Parathyroid adenoma (tissue), 2 donors: Measurements from ENCODE around the gene PMPCA.

ENCODE experiments used
- H2AFZ ChIP-seq: fragments of 300-600 bp; sonication (generic); one replicate; pipeline ENCODE4 v1.7.0; 2017; ENCODE audit warnings: antibody characterized with exemption, mild to moderate bottlenecking
- H3K27ac ChIP-seq: fragments of 300-600 bp; sonication (generic); one replicate; pipeline ENCODE4 v1.7.0; 2017
- H3K27me3 ChIP-seq: fragments of 300-600 bp; sonication (generic); one replicate; pipeline ENCODE4 v1.7.0; 2017; ENCODE audit warnings: low read length; ENCODE audit not compliant: control insufficient read depth, insufficient read depth
- H3K36me3 ChIP-seq: fragments of 300-600 bp; sonication (generic); one replicate; pipeline ENCODE4 v1.7.0; 2017; ENCODE audit warnings: low read length; ENCODE audit not compliant: control insufficient read depth, insufficient read depth
- H3K4me1 ChIP-seq: fragments of 300-600 bp; sonication (generic); one replicate; pipeline ENCODE4 v1.7.0; 2017; ENCODE audit warnings: control low read depth
- H3K4me2 ChIP-seq: fragments of 300-600 bp; sonication (generic); one replicate; pipeline ENCODE4 v1.7.0; 2017; ENCODE audit warnings: low read length
- H3K4me3 ChIP-seq: fragments of 300-600 bp; sonication (generic); one replicate; pipeline ENCODE4 v1.7.0; 2017; ENCODE audit warnings: low read depth, low read length
- H3K79me2 ChIP-seq: fragments of 300-600 bp; sonication (generic); one replicate; pipeline ENCODE4 v1.7.0; 2017; ENCODE audit warnings: control low read depth
- H3K9ac ChIP-seq: fragments of 300-600 bp; sonication (generic); one replicate; pipeline ENCODE4 v1.7.0; 2017; ENCODE audit warnings: mild to moderate bottlenecking
- H3K9me3 ChIP-seq: fragments of 300-600 bp; sonication (generic); one replicate; pipeline ENCODE4 v1.7.0; 2017; ENCODE audit warnings: low read length; ENCODE audit not compliant: control insufficient read depth
- CTCF ChIP-seq: fragments of 300-600 bp; sonication (generic); IDR thresholded peaks from one replicate; pipeline ENCODE4 v1.7.0; 2017; ENCODE audit warnings: antibody characterized with exemption, mild to moderate bottlenecking
- donor health status: primary hyperparathyroidism.

The PMPCA gene

GRCh38 chr9:136410500-136411287 is at the start of gene PMPCA, which contains the start of gene ENTR1:
PMPCA (plus strand) TSS chr9:136410658; CDS start chr9:136410669, 11 bp downstream.
ENTR1 (minus strand) TSS chr9:136410614; CDS start chr9:136410397, 217 bp downstream.
- H3K27ac ChIP-seq, result peak within 1 kb of the TSS; percentile 61
- H3K4me3 ChIP-seq, result peak within 1 kb of the TSS; percentile 84
- no peak for TF ChIP-seq CTCF
- no peaks in the 10 kb centered on the region for H3K27me3 ChIP-seq
- peak within 1 kb of the TSS; percentile 70 for H2AFZ ChIP-seq
- peak within 1 kb of the TSS; percentile 95 for H3K4me2 ChIP-seq
- no peak within 1 kb of the TSS for H3K9ac ChIP-seq
- peaks cover 15% of the 10 kb centered on the region for H3K79me2 ChIP-seq
- H3K4me1 ChIP-seq, result no peaks in the 10 kb centered on the region
- H3K36me3 ChIP-seq, result no peaks in the 10 kb centered on the region
- no peaks in the 10 kb centered on the region for H3K9me3 ChIP-seq

- H3K4me3 ChIP-seq, result no peak overlapping the region
- no peaks in the 10 kb centered on the region for H3K79me2 ChIP-seq
- no peak for TF ChIP-seq CTCF
- H3K27me3 ChIP-seq, result no peaks in the 10 kb centered on the region
- H2AFZ ChIP-seq, result no peak overlapping the region
- H3K4me1 ChIP-seq, result peaks cover 3% of the 10 kb centered on the region
- no peak overlapping the region for H3K4me2 ChIP-seq
- no peaks in the 10 kb centered on the region for H3K36me3 ChIP-seq
- H3K27ac ChIP-seq, result no peak overlapping the region
- H3K9me3 ChIP-seq, result no peaks in the 10 kb centered on the region
- H3K9ac ChIP-seq, result no peak overlapping the region
These were observed 49.3 kb upstream of the PMPCA start for GRCh38 chr9:136361047-136361753.

GRCh38 chr9:136361754-136362449 is 48.6 kb upstream of the PMPCA start:
- Histone ChIP-seq H3K4me1 (peaks cover 3% of the 10 kb centered on the region), H3K4me2 (no peak overlapping the region), H3K27ac (no peak overlapping the region)

GRCh38 chr9:136362450-136362784 is 48.0 kb upstream of the PMPCA start:
- Histone ChIP-seq H2AFZ (no peak overlapping the region), H3K9me3 (no peaks in the 10 kb centered on the region), H3K36me3 (no peaks in the 10 kb centered on the region), H3K27ac (no peak overlapping the region), H3K4me2 (no peak overlapping the region), H3K9ac (no peak overlapping the region), H3K4me1 (peaks cover 3% of the 10 kb centered on the region), H3K4me3 (peak overlapping the region; percentile 31), H3K27me3 (no peaks in the 10 kb centered on the region), H3K79me2 (no peaks in the 10 kb centered on the region)
- no peak for TF ChIP-seq CTCF

More at GRCh38 chr9:136361754-136362449, 48.6 kb upstream of the PMPCA start:
- Histone ChIP-seq H3K4me3 (no peak overlapping the region), H3K79me2 (no peaks in the 10 kb centered on the region), H2AFZ (no peak overlapping the region), H3K9ac (no peak overlapping the region), H3K27me3 (no peaks in the 10 kb centered on the region), H3K9me3 (no peaks in the 10 kb centered on the region), H3K36me3 (no peaks in the 10 kb centered on the region)
- TF ChIP-seq CTCF, result no peak
